Stimulated activated CD8-positive, alpha-beta memory T cell treated with anti-CD3 and anti-CD28 coated beads, Interleukin-7, amount 100 ng/mL, for 48 hours (primary cell): Measurements from ENCODE around the gene SCARB1.
A peak's percentile ranks its signal among the peaks of the same experiment; 100 is the strongest.
"Not testable (repeated sequence)": the region's sequence is repeated elsewhere in the genome, so short reads cannot be mapped to it uniquely, and the experiment has no call there.

ENCODE experiments used
- DNase-seq, 2 donors: peaks; one replicate each; pipeline ENCODE4 v3.0.0-alpha.2; 2020; ENCODE audit warnings: low read depth in 1 of 2; ENCODE audit errors: extremely low read depth in 1 of 2

Gene SCARB1, protein sequence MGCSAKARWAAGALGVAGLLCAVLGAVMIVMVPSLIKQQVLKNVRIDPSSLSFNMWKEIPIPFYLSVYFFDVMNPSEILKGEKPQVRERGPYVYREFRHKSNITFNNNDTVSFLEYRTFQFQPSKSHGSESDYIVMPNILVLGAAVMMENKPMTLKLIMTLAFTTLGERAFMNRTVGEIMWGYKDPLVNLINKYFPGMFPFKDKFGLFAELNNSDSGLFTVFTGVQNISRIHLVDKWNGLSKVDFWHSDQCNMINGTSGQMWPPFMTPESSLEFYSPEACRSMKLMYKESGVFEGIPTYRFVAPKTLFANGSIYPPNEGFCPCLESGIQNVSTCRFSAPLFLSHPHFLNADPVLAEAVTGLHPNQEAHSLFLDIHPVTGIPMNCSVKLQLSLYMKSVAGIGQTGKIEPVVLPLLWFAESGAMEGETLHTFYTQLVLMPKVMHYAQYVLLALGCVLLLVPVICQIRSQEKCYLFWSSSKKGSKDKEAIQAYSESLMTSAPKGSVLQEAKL

DNA sequence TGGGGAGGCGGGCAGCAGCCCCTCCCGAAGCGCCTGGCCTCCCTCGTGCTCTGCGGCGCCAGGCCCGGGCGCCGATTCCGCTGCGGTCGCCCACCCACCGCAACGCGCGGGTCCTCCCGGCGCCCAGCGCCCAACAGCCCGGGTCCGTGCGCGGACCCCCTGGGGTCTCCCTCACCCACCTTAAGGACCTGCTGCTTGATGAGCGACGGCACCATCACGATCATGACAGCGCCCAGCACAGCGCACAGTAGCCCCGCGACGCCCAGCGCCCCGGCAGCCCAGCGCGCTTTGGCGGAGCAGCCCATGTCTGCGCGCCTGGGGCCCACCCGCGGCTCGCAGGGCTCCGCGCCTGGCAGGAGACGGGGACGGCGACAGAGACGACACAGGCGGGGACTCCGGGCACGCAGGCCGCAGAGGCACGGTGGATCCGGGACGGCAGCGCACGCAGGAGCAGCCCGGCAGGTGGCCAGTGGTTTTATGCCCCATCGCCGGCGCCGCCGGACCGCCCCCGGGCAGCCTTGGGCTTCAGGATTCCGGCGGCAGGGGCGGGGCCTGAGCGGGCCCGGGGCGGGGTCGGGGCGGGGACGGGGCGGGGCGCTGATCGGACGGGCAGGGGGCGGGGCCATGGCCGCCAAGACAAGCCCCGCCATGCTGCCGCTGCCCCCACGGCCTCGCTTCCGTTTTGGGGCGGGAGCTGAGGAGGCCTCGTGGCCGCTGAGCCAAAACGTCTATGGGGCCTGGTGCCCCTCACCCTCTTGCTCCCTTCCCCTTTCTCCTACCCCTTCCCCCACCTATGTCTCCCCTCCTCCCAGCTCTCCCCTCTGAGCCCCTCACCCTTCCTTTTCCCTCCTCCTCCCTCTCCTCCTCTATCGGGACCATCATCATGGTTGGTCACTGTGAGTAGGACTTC is at the start of gene SCARB1:
Gene SCARB1, minus strand, starts transcription at position 449 of the 910 bp plus-strand sequence. Its CDS starts 144 bp downstream, at position 305.
- DNase-seq = peak; percentile 63 to 64

DNA sequence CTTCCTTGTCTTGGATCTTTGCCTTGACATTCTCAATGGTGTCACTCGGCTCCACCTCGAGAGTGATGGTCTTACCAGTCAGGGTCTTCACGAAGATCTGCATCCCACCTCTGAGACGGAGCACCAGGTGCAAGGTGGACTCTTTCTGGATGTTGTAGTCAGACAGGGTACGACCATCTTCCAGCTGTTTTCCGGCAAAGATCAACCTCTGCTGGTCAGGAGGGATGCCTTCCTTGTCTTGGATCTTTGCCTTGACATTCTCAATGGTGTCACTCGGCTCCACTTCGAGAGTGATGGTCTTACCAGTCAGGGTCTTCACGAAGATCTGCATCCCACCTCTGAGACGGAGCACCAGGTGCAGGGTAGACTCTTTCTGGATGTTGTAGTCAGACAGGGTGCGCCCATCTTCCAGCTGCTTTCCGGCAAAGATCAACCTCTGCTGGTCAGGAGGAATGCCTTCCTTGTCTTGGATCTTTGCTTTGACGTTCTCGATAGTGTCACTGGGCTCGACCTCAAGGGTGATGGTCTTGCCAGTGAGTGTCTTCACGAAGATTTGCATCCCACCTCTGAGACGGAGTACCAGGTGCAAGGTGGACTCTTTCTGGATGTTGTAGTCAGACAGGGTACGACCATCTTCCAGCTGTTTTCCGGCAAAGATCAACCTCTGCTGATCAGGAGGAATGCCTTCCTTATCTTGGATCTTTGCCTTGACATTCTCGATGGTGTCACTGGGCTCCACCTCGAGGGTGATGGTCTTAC is 49.0 kb upstream of the SCARB1 start:
- not testable (repeated sequence) for DNase-seq

DNA sequence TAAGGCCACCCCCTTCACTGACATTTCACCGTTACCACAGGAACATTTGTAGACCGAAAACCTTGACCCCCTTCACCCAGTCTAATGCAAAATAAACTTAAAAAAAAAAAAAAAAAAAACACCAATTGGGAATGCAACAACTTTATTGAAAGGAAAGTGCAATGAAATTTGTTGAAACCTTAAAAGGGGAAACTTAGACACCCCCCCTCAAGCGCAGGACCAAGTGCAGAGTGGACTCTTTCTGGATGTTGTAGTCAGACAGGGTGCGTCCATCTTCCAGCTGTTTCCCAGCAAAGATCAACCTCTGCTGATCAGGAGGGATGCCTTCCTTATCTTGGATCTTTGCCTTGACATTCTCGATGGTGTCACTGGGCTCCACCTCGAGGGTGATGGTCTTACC is 47.9 kb upstream of the SCARB1 start:
- DNase-seq = not testable (repeated sequence)

DNA sequence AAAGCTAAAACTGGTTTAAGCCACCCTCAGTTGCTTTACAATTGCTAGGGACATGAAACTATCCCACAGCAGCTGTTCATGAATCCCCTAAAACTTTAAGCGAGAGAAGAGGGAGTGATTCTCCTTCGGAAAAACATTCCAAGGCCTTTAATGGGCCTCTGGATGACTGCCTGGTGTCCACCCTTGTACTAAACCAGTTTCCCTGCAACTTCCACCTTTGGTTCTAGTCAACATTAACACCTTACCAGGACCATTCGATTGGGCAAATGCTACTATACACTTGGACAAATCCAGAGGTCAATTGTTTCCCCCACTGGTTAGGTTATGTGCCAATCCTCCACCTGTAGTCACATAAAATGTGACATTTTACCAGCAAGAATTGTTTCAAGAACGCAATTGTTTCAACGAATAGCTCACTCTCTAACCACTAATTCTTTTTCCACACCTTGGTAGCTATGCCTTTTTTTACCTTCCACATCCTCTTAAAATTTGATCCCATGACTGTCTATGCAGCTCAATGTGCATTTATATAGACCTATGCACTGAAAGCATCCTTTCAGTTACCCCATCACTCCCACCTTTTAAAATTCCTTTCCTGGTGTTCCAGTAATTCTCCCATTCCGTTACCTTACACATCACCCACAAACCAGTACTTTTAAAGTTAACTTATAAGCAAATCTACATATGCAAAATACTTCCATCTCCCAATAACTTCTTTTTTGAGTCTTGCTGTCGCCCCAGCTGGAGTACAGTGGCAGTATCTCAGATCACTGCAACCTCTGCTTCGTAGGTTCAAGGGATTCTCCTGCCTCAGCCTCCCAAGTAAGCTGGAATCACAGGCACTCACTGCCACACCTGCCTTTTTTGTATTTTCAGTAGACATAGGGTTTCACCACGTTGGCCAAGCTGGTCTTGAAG is 47.2 kb upstream of the SCARB1 start:
- DNase-seq = no peak

DNA sequence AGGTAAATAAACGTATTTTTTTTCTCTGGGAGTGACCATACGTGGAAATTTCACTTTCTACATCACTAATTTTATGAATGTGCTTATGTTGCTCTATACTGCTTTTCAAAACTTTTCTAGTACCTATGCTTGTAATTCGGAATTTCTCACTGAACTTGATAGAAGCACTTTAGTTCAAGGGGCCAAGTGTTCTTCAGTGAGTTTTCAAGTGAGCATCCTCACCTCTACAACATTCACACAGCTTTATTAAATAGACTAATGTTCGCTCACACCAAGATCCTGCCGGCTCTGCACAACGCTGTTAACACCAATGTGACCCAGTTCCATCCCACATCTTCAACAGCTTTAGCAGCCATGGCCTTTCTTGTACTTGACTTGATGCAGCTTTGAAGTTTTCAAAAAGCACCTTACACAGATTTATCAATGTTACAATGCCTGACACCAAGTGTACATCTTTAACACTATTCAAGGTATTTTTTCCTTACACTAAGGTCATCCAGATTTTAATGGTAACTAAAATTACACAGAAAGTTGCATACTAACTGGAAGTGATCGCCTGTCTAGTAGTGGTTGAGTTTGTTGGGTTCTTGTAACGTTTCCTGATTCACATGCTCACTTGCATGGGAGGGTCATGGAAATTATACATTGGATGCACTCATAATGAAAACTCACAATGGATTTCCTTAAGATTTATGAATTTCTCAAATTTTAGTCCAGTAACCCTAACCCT is 46.3 kb upstream of the SCARB1 start:
- no peak for DNase-seq

DNA sequence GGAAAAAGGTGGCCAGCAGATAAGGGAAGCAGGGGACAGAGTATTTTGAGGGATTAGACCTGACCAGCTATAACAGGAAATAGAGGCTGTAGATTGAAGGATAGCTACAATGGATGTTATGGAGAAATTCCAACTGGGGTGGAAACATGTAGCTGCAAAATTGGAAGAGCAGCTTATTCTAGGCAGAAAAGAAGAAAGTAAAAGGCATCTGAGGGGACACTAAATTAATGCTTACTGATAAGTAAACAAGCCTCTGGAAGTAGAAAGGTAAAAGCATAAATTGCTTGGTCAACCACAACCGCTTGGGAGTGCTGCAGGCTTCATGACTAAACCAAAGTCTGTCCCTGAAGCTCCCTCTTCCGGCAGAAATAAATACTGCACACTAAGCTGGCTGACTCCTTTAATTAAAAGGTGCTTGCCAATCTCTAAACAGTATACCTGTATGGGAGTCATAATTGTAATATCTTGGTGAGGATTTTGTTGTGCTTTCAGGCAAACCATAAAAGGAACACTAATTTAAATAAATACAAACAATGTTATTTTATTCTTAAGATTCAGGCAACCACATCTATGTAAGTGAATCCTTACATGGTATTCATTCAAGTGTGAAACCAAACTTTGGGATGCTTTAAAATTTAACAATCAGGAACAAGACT is 43.1 kb upstream of the SCARB1 start:
- peak; percentile 42 to 85 for DNase-seq

DNA sequence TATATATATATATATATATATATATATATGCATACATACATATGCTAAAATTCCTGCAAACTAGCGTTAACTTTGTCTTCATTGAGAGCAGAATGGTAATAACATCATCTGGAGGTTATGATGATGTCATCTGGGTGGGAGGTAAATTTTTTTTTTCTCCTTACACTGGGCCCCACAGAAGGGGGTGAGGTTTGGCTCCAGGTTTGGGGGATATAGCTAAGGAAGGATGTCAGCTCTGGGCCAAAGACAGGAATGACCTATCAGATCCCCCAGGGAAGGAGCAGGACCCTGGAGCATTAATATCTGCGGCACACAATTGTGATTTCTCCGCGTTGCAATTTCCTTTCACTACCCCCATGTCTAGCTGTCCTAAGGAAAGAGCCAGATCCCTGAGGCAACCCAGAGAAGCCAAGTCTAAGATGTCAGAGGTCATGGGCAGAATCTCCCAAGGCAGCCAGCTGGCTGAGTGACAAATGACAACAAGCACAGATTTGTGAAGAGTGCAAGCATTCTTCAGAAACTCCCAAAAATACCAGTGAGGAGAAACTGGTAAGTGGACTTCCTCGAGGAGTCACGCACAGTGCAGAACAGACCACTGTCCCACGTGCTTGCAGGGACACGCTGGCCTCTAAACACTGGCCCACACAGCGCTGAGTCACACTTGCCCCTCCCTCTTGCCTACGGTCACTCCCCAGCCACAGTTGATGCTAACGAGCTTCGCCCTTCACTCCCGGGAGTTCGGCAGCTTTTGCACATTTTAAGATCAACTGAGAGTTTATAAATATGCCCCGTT is 40.8 kb upstream of the SCARB1 start:
- DNase-seq = no peak

DNA sequence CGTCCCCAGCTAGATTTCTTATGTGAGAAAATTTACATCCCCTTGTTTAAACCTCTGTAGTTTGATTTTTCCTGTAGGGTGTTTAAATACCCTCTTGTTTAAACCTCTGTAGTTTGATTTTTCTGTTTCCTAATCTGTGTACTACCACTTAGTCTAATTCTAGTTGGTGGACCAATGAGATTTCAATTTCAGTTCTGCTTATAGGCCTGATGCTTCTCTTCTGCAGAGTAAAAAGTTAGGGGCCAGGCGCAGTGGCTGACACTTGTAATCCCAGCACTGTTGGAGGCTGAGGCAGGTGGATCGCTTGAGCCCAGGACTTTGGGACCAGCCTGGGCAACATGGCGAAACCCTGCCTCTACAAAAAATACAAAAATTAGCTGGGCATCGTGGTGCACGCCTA is 39.3 kb upstream of the SCARB1 start:
- no peak for DNase-seq

DNA sequence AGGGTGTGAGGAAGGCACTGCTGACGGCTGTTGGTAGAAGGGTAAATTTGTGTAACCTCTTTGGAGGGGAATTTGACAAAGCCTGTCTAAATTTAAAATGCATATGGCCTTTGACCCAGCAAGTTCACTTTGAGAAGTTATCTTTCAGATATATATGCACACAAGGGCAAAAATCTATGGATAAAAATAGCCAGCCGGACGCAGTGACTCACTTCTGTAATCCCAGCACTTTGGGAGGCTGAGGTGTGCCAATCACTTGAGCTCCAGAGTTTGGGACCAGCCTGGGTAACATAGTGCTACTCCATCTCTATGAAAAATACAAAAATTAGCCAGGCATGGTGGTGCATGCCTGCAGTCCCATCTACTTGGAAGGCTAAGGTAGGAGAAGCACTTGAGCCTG is 37.3 kb upstream of the SCARB1 start:
- DNase-seq = no peak

DNA sequence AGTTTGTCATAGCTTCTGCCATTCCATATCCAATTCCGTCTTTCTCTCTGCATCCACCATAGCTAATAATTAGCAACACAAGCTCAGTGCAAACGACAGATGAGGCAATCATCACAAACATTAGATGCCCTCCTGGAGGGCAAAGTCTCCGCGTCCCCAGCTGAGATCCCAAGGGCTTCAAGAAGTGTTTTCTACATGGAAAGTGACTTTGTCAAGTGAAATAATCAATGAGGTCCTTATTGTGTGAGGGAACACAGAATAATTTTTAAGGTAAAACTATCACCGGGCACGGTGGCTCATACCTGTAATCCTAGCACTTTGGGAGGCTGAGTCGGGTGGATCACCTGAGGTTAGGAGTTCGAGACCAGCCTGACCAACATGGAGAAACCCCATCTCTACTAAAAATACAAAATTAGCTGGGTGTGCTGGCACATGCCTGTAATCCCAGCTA is 36.7 kb upstream of the SCARB1 start:
- DNase-seq = not testable (repeated sequence)

DNA sequence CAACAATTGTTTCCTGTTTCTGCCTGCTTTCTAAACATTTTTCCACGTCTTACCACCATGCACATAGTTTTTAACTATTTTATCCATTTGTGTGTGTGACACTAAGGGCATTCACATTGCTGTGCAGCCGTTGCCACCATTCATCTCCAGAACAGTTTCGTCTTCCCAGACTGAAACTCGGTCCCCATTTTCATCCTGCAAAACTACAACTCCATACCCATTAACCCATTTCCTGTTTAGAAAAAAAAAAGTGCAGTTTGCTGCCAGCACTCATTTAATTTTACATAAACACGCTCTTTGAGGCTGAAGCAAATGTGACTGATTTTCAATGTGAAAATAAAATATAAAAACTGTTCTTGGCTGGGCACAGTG is 35.2 kb upstream of the SCARB1 start:
- no peak for DNase-seq

DNA sequence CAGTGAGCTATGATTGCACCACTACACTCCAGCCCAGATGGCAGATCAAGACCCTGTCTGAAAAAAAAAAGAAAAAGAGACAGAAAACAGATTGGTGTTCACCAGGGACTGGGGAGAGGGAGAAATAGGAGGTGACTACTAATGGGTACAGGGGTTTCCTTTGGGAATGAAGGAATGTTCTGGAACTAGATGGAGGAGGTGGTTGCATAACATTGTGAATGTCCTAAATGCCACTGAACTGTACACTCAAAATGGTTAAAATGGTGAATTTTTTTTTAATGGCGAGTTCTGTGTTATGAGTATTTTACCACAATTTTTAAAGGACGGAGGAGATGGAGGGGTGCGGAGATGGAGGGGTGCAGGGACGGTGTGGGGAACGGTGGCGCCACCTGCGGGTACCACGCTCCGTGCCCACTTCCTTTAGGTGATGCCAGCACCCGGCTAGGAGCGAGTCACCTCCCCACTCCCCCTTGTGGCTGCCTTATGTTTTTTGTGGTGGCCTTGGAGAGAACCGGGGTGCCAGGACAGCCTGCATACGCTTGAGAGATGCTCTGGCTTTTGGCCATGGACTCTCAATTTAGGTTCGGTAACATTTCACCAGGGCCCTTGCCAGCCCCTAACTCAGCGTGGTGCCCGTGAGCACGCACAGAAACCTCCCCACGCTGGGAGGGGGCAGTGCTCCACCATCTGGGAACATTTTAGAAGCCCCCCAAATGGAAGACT is 34.7 kb upstream of the SCARB1 start:
- peak in 1 of 2 donors; percentile 63 for DNase-seq

DNA sequence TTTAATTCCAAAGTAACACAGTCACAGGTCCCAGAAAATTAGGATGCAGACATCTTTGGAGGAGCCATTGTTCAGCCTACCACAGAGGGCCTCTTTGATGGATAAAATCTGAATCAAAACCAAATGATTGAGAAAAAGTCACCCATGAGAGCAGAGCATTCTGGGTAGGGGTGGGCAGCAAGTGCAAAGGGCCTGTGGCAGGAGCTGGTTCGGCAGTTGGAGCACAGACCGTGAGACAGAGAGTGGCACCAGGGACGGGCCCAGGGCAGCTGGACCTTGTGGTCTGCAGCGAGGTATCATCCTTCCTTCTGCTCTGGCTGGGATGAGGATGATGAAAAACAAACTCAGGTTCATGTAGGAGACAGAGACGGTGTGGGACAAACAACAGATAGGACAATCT is 32.8 kb upstream of the SCARB1 start:
- DNase-seq = no peak

DNA sequence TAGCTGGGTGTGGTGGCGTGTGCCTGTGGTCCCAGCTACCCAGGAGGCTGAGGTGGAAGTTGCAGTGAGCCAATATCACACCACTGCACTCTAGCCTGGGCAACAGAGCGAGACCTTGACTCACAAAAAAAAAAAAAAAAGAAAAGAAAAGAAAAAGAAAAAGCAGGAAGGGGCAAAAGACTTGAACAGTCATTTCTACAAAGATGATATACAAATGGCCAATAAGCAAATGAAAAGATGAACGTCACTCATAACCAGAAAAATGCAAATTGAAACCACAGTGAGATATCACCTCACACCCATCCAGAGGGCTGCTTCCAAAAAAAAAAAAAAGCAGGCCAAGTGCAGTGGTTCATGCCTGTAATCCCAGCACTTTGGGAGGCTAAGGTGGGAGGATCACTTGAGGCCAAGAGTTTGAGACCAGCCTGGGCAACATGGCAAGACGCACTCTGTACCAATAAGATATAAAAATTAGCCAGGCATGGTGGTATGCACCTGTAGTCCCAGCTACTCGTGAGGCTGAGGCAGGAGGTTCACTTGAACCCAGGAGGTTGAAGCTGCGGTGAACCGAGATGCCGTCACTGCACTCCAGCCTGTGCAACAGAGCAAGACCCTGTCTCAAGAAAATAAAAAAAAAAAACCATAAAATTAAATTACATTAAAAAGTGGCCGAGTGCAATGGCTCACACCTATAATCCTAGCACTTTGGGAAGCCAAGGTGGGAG is 30.3 kb upstream of the SCARB1 start:
- DNase-seq = no peak

DNA sequence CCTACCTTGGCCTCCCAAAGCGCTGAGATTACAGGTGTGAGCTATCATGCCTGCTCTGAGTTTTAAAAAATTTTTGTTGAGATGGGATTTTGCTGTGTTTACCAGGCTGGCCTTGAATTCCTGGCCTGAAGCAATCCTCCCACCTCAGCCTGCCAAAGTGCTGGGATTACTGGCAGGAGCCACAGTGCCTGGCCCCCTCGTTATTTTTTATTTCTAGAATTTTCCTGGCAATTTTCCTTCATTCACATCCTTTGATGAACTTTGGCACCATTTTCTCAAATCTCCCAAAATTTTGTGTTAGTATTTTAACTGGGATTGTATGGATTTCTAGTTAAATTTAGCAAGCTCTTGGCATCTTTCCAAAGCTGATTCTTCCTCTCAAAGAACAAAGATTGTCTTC is 24.6 kb upstream of the SCARB1 start:
- DNase-seq = no peak

DNA sequence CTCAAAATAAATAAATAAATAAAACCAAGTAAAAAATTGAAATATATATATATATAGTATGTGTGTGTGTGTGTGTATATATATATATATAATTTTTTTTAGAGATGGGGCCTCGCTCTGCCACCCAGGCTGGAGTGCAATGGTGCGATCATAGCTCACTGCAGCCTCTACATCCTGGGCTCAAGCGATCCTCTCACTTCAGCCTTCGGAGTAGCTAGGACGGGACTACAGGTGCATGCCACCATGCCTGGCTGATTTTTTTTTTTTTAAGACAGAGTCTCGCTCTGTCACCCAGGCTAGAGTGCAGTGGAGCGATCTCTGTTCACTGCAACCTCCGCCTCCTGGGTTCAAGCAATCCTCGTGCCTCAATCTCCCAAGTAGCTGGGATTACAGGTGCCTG is 24.1 kb upstream of the SCARB1 start:
- DNase-seq = not testable (repeated sequence)
